ENCODE measurements around the gene ZNRF2.

GRCh38 chr7:30285536-30286284 lies 1.3 kb downstream of the ZNRF2 start:
- no peak for TF ChIP-seq EZH2 (IDR thresholded peaks at IDR 0.05)
- TF ChIP-seq POLR2AphosphoS5 (IDR thresholded peaks at IDR 0.05; ENCODE audit: borderline replicate concordance, low read depth, low read length), result no peak

All from SK-N-MC (cell line).